Adrenal gland (tissue), 5 donors: ENCODE results near the gene SWT1.

Experiments
- CTCF ChIP-seq, 6 experiments: fragments of 450-650 bp in 4 of 6; fragments of 200-600 bp in 2 of 6; sonication (generic) in 1 of 6; IDR thresholded peaks; 1 replicate in 5 of 6; 2 replicates in 1 of 6; pipeline versions ENCODE4 v1.5.1 to v1.8.0; 2016 to 2021; ENCODE audit warnings: antibody characterized with exemption in 6 of 6, mild to moderate bottlenecking in 2 of 6, moderate library complexity in 1 of 6
- POLR2A ChIP-seq, 2 donors: fragments of 450-650 bp; IDR thresholded peaks; one replicate each; pipeline ENCODE4 v1.6.1; 2017; ENCODE audit warnings: antibody characterized with exemption in 2 of 2, mild to moderate bottlenecking in 2 of 2, moderate library complexity in 1 of 2
- donor health status: DM: no; HTN: no; CAD: no.

DNA sequence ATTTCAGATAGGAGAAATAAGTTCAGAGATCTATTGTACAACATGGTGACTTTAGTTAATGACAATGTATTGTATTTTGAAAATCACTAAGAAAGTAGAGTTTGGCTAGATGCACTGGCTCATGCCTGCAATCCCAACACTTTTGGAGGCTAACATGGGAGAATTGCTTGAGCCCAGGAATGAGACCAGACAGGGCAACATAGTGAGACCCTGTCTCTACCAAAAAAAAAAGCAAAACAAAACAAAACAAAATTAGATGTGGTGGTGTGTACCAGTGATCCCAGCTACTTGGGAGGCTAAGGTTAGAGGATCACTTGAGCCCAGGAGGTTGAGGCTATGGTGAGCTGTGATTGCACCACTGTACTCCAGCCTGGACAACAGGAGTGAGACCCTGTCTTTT is 132.9 kb downstream of the SWT1 start:
- TF ChIP-seq CTCF (IDR thresholded peaks at IDR 0.05) = no peak
- TF ChIP-seq POLR2A (IDR thresholded peaks at IDR 0.05) = no peak
